ENCODE data around the gene WFIKKN2.
A peak's percentile ranks its signal among the peaks of the same experiment; 100 is the strongest.
"Not testable (repeated sequence)": the region's sequence is repeated elsewhere in the genome, so short reads cannot be mapped to it uniquely, and the experiment has no call there.

Gene WFIKKN2

DNA sequence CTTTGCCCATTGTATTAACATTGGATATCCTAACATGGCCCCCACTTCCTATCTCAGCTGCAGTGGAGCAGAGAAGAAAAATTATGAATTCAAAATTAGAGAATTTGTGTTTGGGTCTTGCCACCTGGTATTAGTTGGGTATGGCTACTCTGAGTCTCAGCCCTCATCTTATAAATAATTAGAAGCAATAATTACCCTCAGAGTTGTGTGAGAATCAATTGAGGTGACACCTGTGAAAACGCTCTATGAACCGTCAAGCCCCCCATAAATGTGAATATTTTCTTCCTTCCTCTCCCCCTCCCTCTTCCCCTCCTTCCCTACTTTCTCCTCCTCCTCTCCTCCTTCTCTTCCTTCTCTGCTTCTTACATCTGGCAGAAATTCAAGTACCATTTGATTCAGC lies 39.7 kb downstream of the WFIKKN2 start:
- Histone ChIP-seq H3K9me3 (ENCODE audit: control insufficient read depth, insufficient read depth, low read depth, low read length) (no peaks in the 10 kb centered on the region), H3K36me3 (ENCODE audit: control insufficient read depth in 2 of 2, insufficient read depth in 1 of 2, low read length in 2 of 2) (no peaks in the 10 kb centered on the region), H3K4me3 (ENCODE audit: low read depth, low read length) (no peak overlapping the region), H3K4me1 (ENCODE audit: control insufficient read depth, insufficient read depth, low read length) (no peaks in the 10 kb centered on the region), H3K27ac (ENCODE audit: extremely low read depth, low read depth, low read length) (no peak overlapping the region)
- ChIA-PET POLR2A (interaction anchor here (2.7 kb wide), 1 partner anchor 8 kb away, joined by 20 read pairs; the partner anchor contains the start of gene TOB1), CTCF (interaction anchor here (0.6 to 0.9 kb wide), 2 partner anchors 58 to 157 kb away, joined by 3 read pairs; no protein-coding TSS in a partner anchor)
- TF ChIP-seq ZNF792 (tag by site-specific recombination; IDR thresholded peaks at IDR 0.05) (no peak), ZNF473 (tag by site-specific recombination; IDR thresholded peaks at IDR 0.05) (no peak), KLF16 (tag by site-specific recombination; IDR thresholded peaks at IDR 0.05) (no peak), ZNF621 (tag by site-specific recombination; IDR thresholded peaks at IDR 0.05) (no peak), ZNF449 (tag by site-specific recombination; IDR thresholded peaks at IDR 0.05) (no peak), HOXA7 (CRISPR knock-in tag; IDR thresholded peaks at IDR 0.05; ENCODE audit: borderline replicate concordance) (no peak), ZNF302 (tag by site-specific recombination; IDR thresholded peaks at IDR 0.05; ENCODE audit: low read depth) (no peak), BCL11B (tag by site-specific recombination; IDR thresholded peaks at IDR 0.05; ENCODE audit: low read depth) (no peak), YY2 (tag by site-specific recombination; IDR thresholded peaks at IDR 0.05) (no peak), ZNF791 (tag by site-specific recombination; IDR thresholded peaks at IDR 0.05) (no peak)

DNA sequence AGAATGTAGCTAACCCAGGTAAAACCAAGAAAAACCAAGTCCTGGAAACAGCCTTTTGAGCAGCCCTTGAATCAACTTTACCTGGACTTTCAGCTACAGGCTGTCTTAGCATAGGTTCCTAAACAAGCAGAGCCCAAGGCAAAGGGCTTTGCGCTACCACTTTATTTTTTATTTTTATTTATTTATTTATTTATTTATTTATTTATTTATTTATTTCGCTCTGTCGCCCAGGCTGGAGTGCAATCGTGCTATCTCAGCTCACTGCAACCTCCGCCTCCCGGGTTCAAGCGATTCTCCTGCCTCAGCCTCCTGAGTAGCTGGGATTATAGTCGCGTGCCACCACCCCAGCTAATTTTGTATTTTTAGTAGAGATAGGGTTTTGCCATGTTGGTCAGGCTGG lies 41.7 kb downstream of the WFIKKN2 start:
- ChIA-PET POLR2A (interaction anchor here (1.1 to 2.7 kb wide), 2 partner anchors 10 to 14 kb away, joined by 3 to 20 read pairs; partner anchors contain the start of gene TOB1), CTCF (interaction anchor here (0.8 kb wide), 1 partner anchor 79 kb away, joined by 3 read pairs; no protein-coding TSS in a partner anchor)
- H3K36me3 ChIP-seq (ENCODE audit: control insufficient read depth in 2 of 2, insufficient read depth in 1 of 2, low read length in 2 of 2); H3K4me3 ChIP-seq (ENCODE audit: low read depth, low read length); H3K9me3 ChIP-seq (ENCODE audit: control insufficient read depth, insufficient read depth, low read depth, low read length); H3K4me1 ChIP-seq (ENCODE audit: control insufficient read depth, insufficient read depth, low read length); H3K27ac ChIP-seq (ENCODE audit: extremely low read depth, low read depth, low read length): not testable (repeated sequence)
- TF ChIP-seq ZNF19 (tag by site-specific recombination; IDR thresholded peaks at IDR 0.05; ENCODE audit: low read depth) (peak; percentile 75; the same call in 1 of the 2 replicates), ZBTB11 (tag by site-specific recombination; conservative IDR thresholded peaks at IDR 0.05; ENCODE audit: low read depth) (peak; percentile 78), ZNF140 (tag by site-specific recombination; IDR thresholded peaks at IDR 0.05) (peak; percentile 81), ZNF202 (tag by site-specific recombination; IDR thresholded peaks at IDR 0.05; ENCODE audit: borderline replicate concordance) (0 out of 2 replicates have a peak, but pooled peaks have one; percentile 51), ZNF433 (tag by site-specific recombination; IDR thresholded peaks at IDR 0.05; ENCODE audit: low read depth) (peak; percentile 60; the same call in 1 of the 2 replicates), ZNF664 (tag by site-specific recombination; IDR thresholded peaks at IDR 0.05) (peak; percentile 70), ZNF654 (tag by site-specific recombination; IDR thresholded peaks at IDR 0.05; ENCODE audit: low read depth) (peak; percentile 27), ZNF623 (tag by site-specific recombination; IDR thresholded peaks at IDR 0.05) (peak; percentile 80), ZFP3 (tag by site-specific recombination; IDR thresholded peaks at IDR 0.05; ENCODE audit: low read depth) (0 out of 2 replicates have a peak, but pooled peaks have one; percentile 18), ZNF580 (tag by site-specific recombination; IDR thresholded peaks at IDR 0.05) (0 out of 2 replicates have a peak, but pooled peaks have one; percentile 30), ZBTB8A (tag by site-specific recombination; IDR thresholded peaks at IDR 0.05) (peak; percentile 84), ZNF558 (tag by site-specific recombination; IDR thresholded peaks at IDR 0.05) (0 out of 2 replicates have a peak, but pooled peaks have one; percentile 70), ZNF341 (tag by site-specific recombination; IDR thresholded peaks at IDR 0.05; ENCODE audit: low read depth) (peak; percentile 32; the same call in 1 of the 2 replicates), ZNF629 (tag by site-specific recombination; IDR thresholded peaks at IDR 0.05) (peak; percentile 41; the same call in 1 of the 2 replicates), RBAK (tag by site-specific recombination; IDR thresholded peaks at IDR 0.05) (0 out of 2 replicates have a peak, but pooled peaks have one; percentile 17), ZNF404 (tag by site-specific recombination; IDR thresholded peaks at IDR 0.05) (peak; percentile 86), ZNF510 (tag by site-specific recombination; IDR thresholded peaks at IDR 0.05; ENCODE audit: insufficient replicate concordance) (peak; percentile 36)
- TF ChIP-seq, protein P1, sequence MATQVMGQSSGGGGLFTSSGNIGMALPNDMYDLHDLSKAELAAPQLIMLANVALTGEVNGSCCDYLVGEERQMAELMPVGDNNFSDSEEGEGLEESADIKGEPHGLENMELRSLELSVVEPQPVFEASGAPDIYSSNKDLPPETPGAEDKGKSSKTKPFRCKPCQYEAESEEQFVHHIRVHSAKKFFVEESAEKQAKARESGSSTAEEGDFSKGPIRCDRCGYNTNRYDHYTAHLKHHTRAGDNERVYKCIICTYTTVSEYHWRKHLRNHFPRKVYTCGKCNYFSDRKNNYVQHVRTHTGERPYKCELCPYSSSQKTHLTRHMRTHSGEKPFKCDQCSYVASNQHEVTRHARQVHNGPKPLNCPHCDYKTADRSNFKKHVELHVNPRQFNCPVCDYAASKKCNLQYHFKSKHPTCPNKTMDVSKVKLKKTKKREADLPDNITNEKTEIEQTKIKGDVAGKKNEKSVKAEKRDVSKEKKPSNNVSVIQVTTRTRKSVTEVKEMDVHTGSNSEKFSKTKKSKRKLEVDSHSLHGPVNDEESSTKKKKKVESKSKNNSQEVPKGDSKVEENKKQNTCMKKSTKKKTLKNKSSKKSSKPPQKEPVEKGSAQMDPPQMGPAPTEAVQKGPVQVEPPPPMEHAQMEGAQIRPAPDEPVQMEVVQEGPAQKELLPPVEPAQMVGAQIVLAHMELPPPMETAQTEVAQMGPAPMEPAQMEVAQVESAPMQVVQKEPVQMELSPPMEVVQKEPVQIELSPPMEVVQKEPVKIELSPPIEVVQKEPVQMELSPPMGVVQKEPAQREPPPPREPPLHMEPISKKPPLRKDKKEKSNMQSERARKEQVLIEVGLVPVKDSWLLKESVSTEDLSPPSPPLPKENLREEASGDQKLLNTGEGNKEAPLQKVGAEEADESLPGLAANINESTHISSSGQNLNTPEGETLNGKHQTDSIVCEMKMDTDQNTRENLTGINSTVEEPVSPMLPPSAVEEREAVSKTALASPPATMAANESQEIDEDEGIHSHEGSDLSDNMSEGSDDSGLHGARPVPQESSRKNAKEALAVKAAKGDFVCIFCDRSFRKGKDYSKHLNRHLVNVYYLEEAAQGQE (tag by site-specific recombination; IDR thresholded peaks at IDR 0.05), result peak; percentile 75

All from HEK293 (cell line).